ENCODE measurements around the gene PKDREJ.

- TF ChIP-seq CTCF (IDR thresholded peaks at IDR 0.05) (peak; percentile 41), ZFX (IDR thresholded peaks at IDR 0.05; ENCODE audit: borderline replicate concordance) (no peak)
These were observed 511 bp downstream of the PKDREJ start for GRCh38 chr22:46262449-46263215.

All from 22Rv1 (cell line).